IMR-90 (cell line): ENCODE data around the gene TXNDC11. TPM values are rescaled to one million over a fixed set of nuclear protein-coding genes. Genes with fewer than 3 reads are reported as not detected.

Experiments
- ATAC-seq: fragments of 200-7000 bp; cut with Tn5 transposase; 2 replicates; pipeline ENCODE4 v1.9.1; 2020; ENCODE audit warnings: low read depth, mild to moderate bottlenecking, moderate library complexity
- BruUV-seq: library from RNA; stranded (reverse); fragments of 400-500 nt; replicated peaks from 2 replicates; lab custom pipeline; 2021; lab: Mats Ljungman, UMichigan
- CTCF ChIA-PET: fragments of 300-600 bp; formaldehyde crosslinking; extraction: SDS; loops from one replicate; lab custom pipeline; 2021; ENCODE audit warnings: antibody characterized with exemption; lab: Yijun Ruan, JAX
- POLR2A ChIA-PET: fragments of 300-600 bp; sonication (Branson Sonifier 250); formaldehyde crosslinking; loops from one replicate; lab custom pipeline; 2022; ENCODE audit warnings: antibody characterized with exemption; ENCODE audit not compliant: unreplicated experiment; lab: Charles Lee
- DNase-seq: peaks from one replicate; pipeline ENCODE4 v3.0.0; 2013
- H2AFZ ChIP-seq: replicated peaks from 2 replicates; pipeline ENCODE3; 2013; ENCODE audit warnings: low read length, mild to moderate bottlenecking; ENCODE audit not compliant: poor library complexity
- H2AK5ac ChIP-seq: 2 replicates; pipeline ENCODE4 v1.6.1; 2013; ENCODE audit warnings: low read depth, low read length, inconsistent platforms
- H2AK9ac ChIP-seq: replicated peaks from 2 replicates; pipeline ENCODE3; 2013; ENCODE audit warnings: mild to moderate bottlenecking, low read depth, low read length, moderate library complexity; ENCODE audit not compliant: poor library complexity
- H2BK120ac ChIP-seq: 2 replicates; pipeline ENCODE4 v1.6.1; 2013; ENCODE audit warnings: low read depth, low read length, inconsistent platforms
- H2BK15ac ChIP-seq: 3 replicates; pipeline ENCODE4 v1.6.1; 2013; ENCODE audit warnings: low read depth, low read length, inconsistent platforms
- H2BK20ac ChIP-seq: 2 replicates; pipeline ENCODE4 v1.6.1; 2013; ENCODE audit warnings: low read depth, mild to moderate bottlenecking, inconsistent platforms, low read length, moderate library complexity
- H2BK5ac ChIP-seq: 2 replicates; pipeline ENCODE4 v1.6.1; 2013; ENCODE audit warnings: mild to moderate bottlenecking, low read depth, low read length, inconsistent platforms; ENCODE audit not compliant: poor library complexity, severe bottlenecking
- H3K14ac ChIP-seq: replicated peaks from 2 replicates; pipeline ENCODE4 v1.6.1; 2013; ENCODE audit warnings: low read depth, low read length, inconsistent platforms
- H3K18ac ChIP-seq: 2 replicates; pipeline ENCODE4 v1.6.1; 2013; ENCODE audit warnings: low read depth, low read length, control low read depth
- H3K23ac ChIP-seq: 2 replicates; pipeline ENCODE4 v1.6.1; 2013; ENCODE audit warnings: low read depth, low read length, inconsistent platforms
- H3K27ac ChIP-seq: 2 replicates; pipeline ENCODE4 v1.5.1; 2013; ENCODE audit warnings: mild to moderate bottlenecking, control low read depth, low read length; ENCODE audit not compliant: insufficient read depth
- H3K27me3 ChIP-seq: 2 replicates; pipeline ENCODE4 v1.6.1; 2013; ENCODE audit warnings: low read length; ENCODE audit not compliant: control insufficient read depth, insufficient read depth
- H3K36me3 ChIP-seq: 2 replicates; pipeline ENCODE4 v1.6.1; 2013; ENCODE audit warnings: low read length, mixed read lengths; ENCODE audit not compliant: control insufficient read depth, insufficient read depth
- H3K4ac ChIP-seq: 2 replicates; pipeline ENCODE4 v1.6.1; 2013; ENCODE audit warnings: low read depth, low read length, inconsistent platforms
- H3K4me1 ChIP-seq: 2 replicates; pipeline ENCODE4 v1.6.1; 2013; ENCODE audit warnings: low read length, mixed read lengths; ENCODE audit not compliant: control insufficient read depth, insufficient read depth
- H3K4me2 ChIP-seq: 2 replicates; pipeline ENCODE4 v1.6.1; 2013; ENCODE audit warnings: low read depth, mild to moderate bottlenecking, control low read depth, low read length, moderate library complexity
- H3K4me3 ChIP-seq: 2 replicates; pipeline ENCODE4 v1.5.1; 2013; ENCODE audit warnings: low read depth, mild to moderate bottlenecking, control low read depth, low read length, moderate library complexity; ENCODE audit not compliant: insufficient read depth
- H3K56ac ChIP-seq: 2 replicates; pipeline ENCODE4 v1.6.1; 2013; ENCODE audit warnings: low read length, inconsistent platforms; ENCODE audit not compliant: insufficient read depth; ENCODE audit errors: extremely low read depth
- H3K79me1 ChIP-seq, 2 experiments: 2 replicates each; pipeline ENCODE4 v1.6.1; 2013; ENCODE audit warnings: low read length in 2 of 2, inconsistent platforms in 1 of 2, low read depth in 1 of 2
- H3K9ac ChIP-seq: 2 replicates; pipeline ENCODE4 v1.6.1; 2013; ENCODE audit warnings: low read depth, low read length, control low read depth
- H3K9me1 ChIP-seq: 2 replicates; pipeline ENCODE4 v1.6.1; 2013; ENCODE audit warnings: low read length, inconsistent platforms; ENCODE audit not compliant: insufficient read depth
- H3K9me3 ChIP-seq: 2 replicates; pipeline ENCODE4 v1.6.1; 2013; ENCODE audit warnings: low read length; ENCODE audit not compliant: control insufficient read depth, insufficient read depth
- H4K20me1 ChIP-seq: 2 replicates; pipeline ENCODE4 v1.6.1; 2013; ENCODE audit warnings: low read length, inconsistent platforms; ENCODE audit not compliant: insufficient read depth
- H4K5ac ChIP-seq: 2 replicates; pipeline ENCODE4 v1.6.1; 2013; ENCODE audit warnings: mild to moderate bottlenecking, low read depth, low read length, control low read depth
- H4K8ac ChIP-seq, 2 experiments: 2 replicates each; pipeline ENCODE4 v1.6.1; 2013; ENCODE audit warnings: low read depth in 2 of 2, low read length in 2 of 2, control low read depth in 1 of 2, inconsistent platforms in 1 of 2
- H4K91ac ChIP-seq: 2 replicates; pipeline ENCODE4 v1.6.1; 2013; ENCODE audit warnings: low read depth, low read length, inconsistent platforms; ENCODE audit not compliant: insufficient read depth
- FOS ChIP-seq: fragments of 150-350 bp; IDR thresholded peaks from 2 replicates; pipeline ENCODE4 v1.6.1; 2016; ENCODE audit warnings: low read depth, low read length
- POLR2A ChIP-seq: IDR thresholded peaks from 2 replicates; pipeline ENCODE4 v1.6.1; 2012; ENCODE audit warnings: mild to moderate bottlenecking, low read depth, low read length
- WGBS, 2 experiments: methylation state at CpG; one replicate each; pipeline versions ENCODE4 v1.1.5 to v1.1.7; 2013; ENCODE audit warnings: missing lambda C conversion rate in 2 of 2; ENCODE audit not compliant: insufficient read length in 1 of 2; ENCODE audit errors: extremely low coverage in 2 of 2; 5-methylcytosine and 5-hydroxymethylcytosine counted together
- dilution Hi-C: fragments of 300-500 bp; cut with HindIII; formaldehyde crosslinking; loops from one replicate; pipeline ENCODE4 v1.14.3; 2018; ENCODE audit warnings: low sequenced_read_pairs; ENCODE audit not compliant: unreplicated experiment
- in situ Hi-C: fragments of 300-500 bp; cut with MboI; formaldehyde crosslinking; loops from 3 replicates; pipeline ENCODE4 v1.14.3; 2019; ENCODE audit warnings: low sequenced_read_pairs, inconsistent platforms, mixed read lengths
- intact Hi-C: fragments of 100-400 bp; cut with micrococcal nuclease; formaldehyde crosslinking; loops from 2 replicates; pipeline ENCODE4 v1.10.0; 2022
- polyA plus RNA-seq, 3 experiments: library from polyadenylated mRNA; depleted of rRNA; stranded (reverse); fragments of >200 nt; gene quantifications; 2 replicates each; pipeline ENCODE4 v1.2.3, GENCODE V29; 2012; ENCODE audit warnings: low replicate concordance in 1 of 3
- total RNA-seq: library from RNA; depleted of rRNA; stranded (reverse); fragments of >200 nt; gene quantifications from 2 replicates; pipeline ENCODE4 v1.2.3, GENCODE V29; 2012

The TXNDC11 gene
- total and polyA plus RNA-seq, 2 of the 4 experiments (the other 2 are of a cell fraction): 25.3 to 42.9 TPM

- Histone ChIP-seq H2AK9ac (peak overlapping the region; percentile 97), H3K23ac (peak overlapping the region; percentile 76; the same call in 1 of the 2 replicates), H3K18ac (no peak overlapping the region), H4K5ac (no peak overlapping the region), H3K4me1 (peaks cover 11% of the 10 kb centered on the region), H4K91ac (no peak overlapping the region), H3K9me3 (no peaks in the 10 kb centered on the region), H3K14ac (0 out of 2 replicates have a peak overlapping the region, but pooled peaks have one; percentile 71), H2BK120ac (no peak overlapping the region), H3K4me2 (peak overlapping the region; percentile 98), H3K36me3 (peaks cover 2% of the 10 kb centered on the region; the same call in 1 of the 2 replicates), H3K79me1 (peaks cover 3 to 56% of the 10 kb centered on the region in 2 experiments; a peak in 3 of 4 replicates), H3K9ac (0 out of 2 replicates have a peak overlapping the region, but pooled peaks have one; percentile 57), H4K20me1 (peaks cover 55% of the 10 kb centered on the region), H3K4ac (peak overlapping the region; percentile 26), H2BK15ac (no peak overlapping the region), H2AFZ (peak overlapping the region; percentile 84), H3K56ac (no peak overlapping the region), H3K27me3 (no peaks in the 10 kb centered on the region), H2BK5ac (no peak overlapping the region), H4K8ac (no peak overlapping the region), H3K27ac (no peak overlapping the region), H2BK20ac (no peak overlapping the region), H3K4me3 (peak overlapping the region; percentile 99), H3K9me1 (peaks cover 12% of the 10 kb centered on the region), H2AK5ac (peak overlapping the region; percentile 23)
- dilution Hi-C loops (no loop called here), intact Hi-C loops (no loop called here), in situ Hi-C loops (no loop called here)
- WGBS, 2 experiments: 55% methylated on average over 6 of the region's 22 CpGs; no CpG with 5 or more reads in 1 of the 2 experiments
- ChIA-PET CTCF (no interaction called here), POLR2A (no interaction called here)
- DNase-seq (peak; percentile 16), ATAC-seq (0 out of 2 replicates have a peak, but pooled peaks have one; percentile 0)
- TF ChIP-seq FOS (0 out of 2 replicates have a peak, but pooled peaks have one; percentile 29), POLR2A (no peak; the same call in 1 of the 2 replicates)
- BruUV-seq: no TSS peak
Observed at GRCh38 chr16:11669380-11670146, 73.1 kb downstream of the TXNDC11 start.
